Suprapubic skin (tissue), 4 donors: Measurements from ENCODE around the gene RPS6KA4. TPM values are rescaled to one million over a fixed set of nuclear protein-coding genes. Genes with fewer than 3 reads are reported as not detected.

Source experiments
- DNase-seq, 2 donors: peaks; one replicate each; pipeline ENCODE4 v3.0.0-alpha.2; 2019; ENCODE audit warnings: low spot score in 2 of 2
- H3K27ac ChIP-seq: fragments of 200-600 bp; sonication (generic); one replicate; pipeline ENCODE4 v1.5.1; 2019
- H3K27me3 ChIP-seq: fragments of 200-600 bp; sonication (generic); one replicate; pipeline ENCODE4 v1.5.1; 2019
- H3K36me3 ChIP-seq: fragments of 200-600 bp; sonication (generic); one replicate; pipeline ENCODE4 v1.5.1; 2019
- H3K4me1 ChIP-seq: fragments of 200-600 bp; sonication (generic); one replicate; pipeline ENCODE4 v1.5.1; 2019
- H3K4me3 ChIP-seq: fragments of 200-600 bp; sonication (generic); one replicate; pipeline ENCODE4 v1.5.1; 2019; ENCODE audit warnings: mild to moderate bottlenecking
- H3K9me3 ChIP-seq: fragments of 200-600 bp; sonication (generic); one replicate; pipeline ENCODE4 v1.5.1; 2019
- CTCF ChIP-seq, 2 donors: fragments of 200-600 bp in 1 of 2; fragments of 450-650 bp in 1 of 2; sonication (generic) in 1 of 2; IDR thresholded peaks; one replicate each; pipeline ENCODE4 v1.5.1; 2016 to 2019; ENCODE audit warnings: antibody characterized with exemption in 2 of 2, mild to moderate bottlenecking in 1 of 2, moderate library complexity in 1 of 2
- EP300 ChIP-seq: sonication (generic); formaldehyde crosslinking; IDR thresholded peaks from one replicate; pipeline ENCODE4 v1.6.1; 2017; ENCODE audit warnings: antibody characterized with exemption
- POLR2A ChIP-seq, 2 donors: fragments of 450-650 bp; IDR thresholded peaks; one replicate each; pipeline ENCODE4 v1.6.1; 2017; ENCODE audit warnings: antibody characterized with exemption in 2 of 2, mild to moderate bottlenecking in 2 of 2, moderate library complexity in 2 of 2
- POLR2AphosphoS5 ChIP-seq, 3 donors: sonication (generic); formaldehyde crosslinking; IDR thresholded peaks; one replicate each; pipeline ENCODE4 v1.6.1; 2017; ENCODE audit warnings: antibody characterized with exemption in 3 of 3
- WGBS: methylation state at CpG from one replicate; pipeline ENCODE4 v1.1.5; 2018; 5-methylcytosine and 5-hydroxymethylcytosine counted together
- total RNA-seq, 4 donors: library from RNA; depleted of rRNA; stranded (reverse); fragments of >200 nt; gene quantifications; one replicate each; pipeline ENCODE4 v1.1.0, GENCODE V29; 2016

Gene RPS6KA4
- total RNA-seq, 4 donors from 2014 or later: 29.4 to 46.0 (median 39.6) TPM

- H3K27ac ChIP-seq: no peak overlapping the region
- 90% methylated on average over 2 of the region's 2 CpGs for WGBS
- no peak for DNase-seq
- TF ChIP-seq POLR2A (IDR thresholded peaks at IDR 0.05) (no peak), EP300 (no peak), POLR2AphosphoS5 (IDR thresholded peaks at IDR 0.05) (no peak), CTCF (IDR thresholded peaks at IDR 0.05) (no peak)
- no peaks in the 10 kb centered on the region for H3K27me3 ChIP-seq
- H3K4me3 ChIP-seq: no peak overlapping the region
- peaks cover 7% of the 10 kb centered on the region for H3K36me3 ChIP-seq
- H3K4me1 ChIP-seq: peaks cover 46% of the 10 kb centered on the region
- no peaks in the 10 kb centered on the region for H3K9me3 ChIP-seq
Observed at GRCh38 chr11:64327375-64327774, 31.6 kb upstream of the RPS6KA4 start.

- Histone ChIP-seq H3K27me3 (no peaks in the 10 kb centered on the region), H3K4me1 (peaks cover 42% of the 10 kb centered on the region), H3K36me3 (peaks cover under 1% of the 10 kb centered on the region), H3K4me3 (no peak overlapping the region), H3K9me3 (no peaks in the 10 kb centered on the region), H3K27ac (no peak overlapping the region)
- no peak for DNase-seq
- WGBS: 82% methylated on average over 3 of the region's 3 CpGs
- TF ChIP-seq EP300: no peak
Observed at GRCh38 chr11:64327993-64328392, 31.0 kb upstream of the RPS6KA4 start.

GRCh38 chr11:64330888-64331287 lies 28.1 kb upstream of the RPS6KA4 start:
- H3K4me3 ChIP-seq: no peak overlapping the region
- DNase-seq: no peak
- TF ChIP-seq EP300: no peak
- TF ChIP-seq POLR2A (IDR thresholded peaks at IDR 0.05): no peak
- TF ChIP-seq CTCF (IDR thresholded peaks at IDR 0.05): no peak
- TF ChIP-seq POLR2AphosphoS5 (IDR thresholded peaks at IDR 0.05): no peak
- no peaks in the 10 kb centered on the region for H3K36me3 ChIP-seq
- H3K4me1 ChIP-seq: peaks cover 30% of the 10 kb centered on the region
- no peak overlapping the region for H3K27ac ChIP-seq
- H3K27me3 ChIP-seq: no peaks in the 10 kb centered on the region
- WGBS: 84% methylated on average over 11 of the region's 11 CpGs
- no peaks in the 10 kb centered on the region for H3K9me3 ChIP-seq

- no peaks in the 10 kb centered on the region for H3K9me3 ChIP-seq
- no peak for DNase-seq
- WGBS: 20% methylated on average over 15 of the region's 20 CpGs
- H3K27me3 ChIP-seq: no peaks in the 10 kb centered on the region
- no peaks in the 10 kb centered on the region for H3K36me3 ChIP-seq
- TF ChIP-seq CTCF (IDR thresholded peaks at IDR 0.05): peak; percentile 33 to 58
- TF ChIP-seq POLR2AphosphoS5 (IDR thresholded peaks at IDR 0.05): no peak
- no peak for TF ChIP-seq EP300
- TF ChIP-seq POLR2A (IDR thresholded peaks at IDR 0.05): no peak
- peaks cover 30% of the 10 kb centered on the region for H3K4me1 ChIP-seq
- no peak overlapping the region for H3K4me3 ChIP-seq
- no peak overlapping the region for H3K27ac ChIP-seq
Observed at GRCh38 chr11:64331569-64332371, 27.2 kb upstream of the RPS6KA4 start.

GRCh38 chr11:64333556-64333955 lies 25.4 kb upstream of the RPS6KA4 start:
- 90% methylated on average over 8 of the region's 8 CpGs for WGBS
- no peak for DNase-seq
- H3K9me3 ChIP-seq: no peaks in the 10 kb centered on the region
- no peaks in the 10 kb centered on the region for H3K27me3 ChIP-seq
- H3K27ac ChIP-seq: no peak overlapping the region
- TF ChIP-seq POLR2AphosphoS5 (IDR thresholded peaks at IDR 0.05) (no peak), POLR2A (IDR thresholded peaks at IDR 0.05) (no peak), CTCF (IDR thresholded peaks at IDR 0.05) (no peak), EP300 (no peak)
- peaks cover 30% of the 10 kb centered on the region for H3K4me1 ChIP-seq
- no peaks in the 10 kb centered on the region for H3K36me3 ChIP-seq
- H3K4me3 ChIP-seq: no peak overlapping the region
